Calu3 (cell line): ENCODE results near the gene MYO5A. TPM values are rescaled to one million over a fixed set of nuclear protein-coding genes. Genes with fewer than 3 reads are reported as not detected.

Experiments
- BruUV-seq: library from RNA; stranded (reverse); fragments of 400-500 nt; replicated peaks from 2 replicates; lab custom pipeline; 2021; lab: Mats Ljungman, UMichigan
- CTCF ChIA-PET: fragments of 300-600 bp; sonication (Branson Sonifier 250); formaldehyde crosslinking; loops from one replicate; lab custom pipeline; 2022; ENCODE audit warnings: antibody characterized with exemption; lab: Charles Lee
- DNase-seq: peaks from one replicate; pipeline ENCODE4 v3.0.0; 2022
- H3K27ac Mint-ChIP-seq: one replicate; pipeline ENCODE4 v1.8.0; 2022; ENCODE audit warnings: mixed read lengths; ENCODE audit not compliant: unreplicated experiment
- H3K27me3 Mint-ChIP-seq: one replicate; pipeline ENCODE4 v1.8.0; 2022; ENCODE audit warnings: mixed read lengths; ENCODE audit not compliant: unreplicated experiment
- H3K36me3 Mint-ChIP-seq: one replicate; pipeline ENCODE4 v1.8.0; 2022; ENCODE audit warnings: mild to moderate bottlenecking, moderate library complexity, mixed read lengths; ENCODE audit not compliant: insufficient read depth, unreplicated experiment
- H3K4me1 Mint-ChIP-seq: one replicate; pipeline ENCODE4 v1.8.0; 2022; ENCODE audit warnings: mild to moderate bottlenecking, low read depth, mixed read lengths; ENCODE audit not compliant: unreplicated experiment
- H3K4me3 Mint-ChIP-seq: one replicate; pipeline ENCODE4 v1.8.0; 2022; ENCODE audit warnings: mild to moderate bottlenecking, low read depth, moderate library complexity, mixed read lengths; ENCODE audit not compliant: unreplicated experiment
- H3K9me3 Mint-ChIP-seq: one replicate; pipeline ENCODE4 v1.8.0; 2022; ENCODE audit warnings: low read depth, mixed read lengths; ENCODE audit not compliant: unreplicated experiment
- CTCF ChIP-seq: fragments of 200-600 bp; IDR thresholded peaks from one replicate; pipeline ENCODE4 v1.8.0; 2022; ENCODE audit warnings: antibody characterized with exemption; ENCODE audit not compliant: unreplicated experiment
- intact Hi-C: fragments of 100-400 bp; cut with micrococcal nuclease; formaldehyde crosslinking; loops from one replicate; pipeline ENCODE4 v1.10.0; 2022; ENCODE audit not compliant: unreplicated experiment
- total RNA-seq: library from RNA; stranded (reverse); gene quantifications from 2 replicates; pipeline ENCODE4 v1.2.3, GENCODE V29; 2022

The MYO5A gene
- total RNA-seq, 1 experiment from 2014 or later = 6.1 TPM

DNA sequence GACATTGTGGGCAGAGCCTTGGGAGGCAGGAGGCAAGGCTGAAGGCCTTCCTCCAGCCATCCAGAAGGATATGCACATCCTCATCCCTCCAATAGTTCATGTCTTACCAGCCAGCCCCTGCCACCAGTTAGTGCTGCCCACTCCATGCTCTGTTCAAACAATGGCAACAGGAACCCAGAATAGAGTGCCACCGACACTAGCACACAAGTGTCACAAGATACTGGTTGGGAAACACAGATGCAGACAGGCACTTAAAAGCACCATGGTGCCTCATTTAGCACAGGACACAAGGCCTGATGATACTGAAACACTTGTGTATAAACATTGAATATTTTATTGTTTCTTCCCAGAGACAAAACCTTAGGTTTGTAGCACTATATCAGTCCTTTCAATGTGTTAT, 176.6 kb downstream of the MYO5A start:
- no peaks in the 10 kb centered on the region for H3K27me3 Mint-ChIP-seq
- no peak overlapping the region for H3K27ac Mint-ChIP-seq
- no TSS peak for BruUV-seq
- H3K36me3 Mint-ChIP-seq = no peaks in the 10 kb centered on the region
- no peak overlapping the region for H3K4me3 Mint-ChIP-seq
- H3K9me3 Mint-ChIP-seq = no peaks in the 10 kb centered on the region
- CTCF ChIA-PET = no interaction called here
- intact Hi-C loops = no loop called here
- DNase-seq = no peak
- H3K4me1 Mint-ChIP-seq = no peaks in the 10 kb centered on the region
- no peak for TF ChIP-seq CTCF

- Mint-ChIP-seq H3K4me3 (no peak overlapping the region), H3K36me3 (no peaks in the 10 kb centered on the region), H3K4me1 (no peaks in the 10 kb centered on the region), H3K9me3 (no peaks in the 10 kb centered on the region), H3K27ac (no peak overlapping the region), H3K27me3 (no peaks in the 10 kb centered on the region)
- DNase-seq = no peak
- CTCF ChIA-PET = no interaction called here
- intact Hi-C loops = no loop called here
- BruUV-seq = no TSS peak
- no peak for TF ChIP-seq CTCF
Measured at GRCh38 chr15:52351206-52351908, 177.3 kb downstream of the MYO5A start.

GRCh38 chr15:52350423-52350822, 178.3 kb downstream of the MYO5A start:
- TF ChIP-seq CTCF = no peak
- DNase-seq = no peak
- H3K4me1 Mint-ChIP-seq = no peaks in the 10 kb centered on the region
- H3K4me3 Mint-ChIP-seq = no peak overlapping the region
- no peaks in the 10 kb centered on the region for H3K27me3 Mint-ChIP-seq
- no peak overlapping the region for H3K27ac Mint-ChIP-seq
- BruUV-seq = no TSS peak
- H3K36me3 Mint-ChIP-seq = no peaks in the 10 kb centered on the region
- CTCF ChIA-PET = no interaction called here
- H3K9me3 Mint-ChIP-seq = no peaks in the 10 kb centered on the region
- intact Hi-C loops = no loop called here

DNA sequence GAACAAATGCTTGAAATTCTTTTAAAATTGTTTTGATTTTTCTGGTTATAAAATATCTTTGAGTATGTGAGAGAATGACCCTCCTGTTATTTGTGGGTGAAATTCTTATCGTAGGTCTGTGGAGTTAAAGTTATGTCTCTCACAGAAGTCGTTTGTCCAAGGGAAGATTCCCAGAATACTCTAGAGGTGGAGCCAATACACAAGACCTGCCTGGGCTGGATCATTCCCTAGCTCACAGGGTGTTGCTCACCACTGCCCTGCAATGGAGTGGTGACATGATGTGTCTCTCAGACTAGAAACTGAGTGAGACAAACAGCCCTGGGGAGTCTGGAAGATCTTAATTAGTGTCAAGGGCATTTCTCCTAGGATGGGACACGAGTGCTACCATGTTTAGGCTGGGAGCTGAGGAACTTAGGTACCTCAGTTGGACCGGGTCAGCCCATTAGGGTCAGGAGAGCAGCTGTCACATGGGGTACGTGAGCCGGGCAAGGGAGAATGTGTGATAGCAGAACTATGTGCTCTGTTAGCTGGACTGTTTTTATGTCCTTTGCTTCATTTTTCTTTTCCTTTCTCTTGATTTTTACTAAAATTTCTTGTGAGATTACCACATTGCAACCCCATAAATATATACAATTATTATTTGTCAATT, 179.5 kb downstream of the MYO5A start:
- H3K4me1 Mint-ChIP-seq = no peaks in the 10 kb centered on the region
- no peaks in the 10 kb centered on the region for H3K27me3 Mint-ChIP-seq
- no peak for TF ChIP-seq CTCF
- DNase-seq = no peak
- no peaks in the 10 kb centered on the region for H3K36me3 Mint-ChIP-seq
- H3K27ac Mint-ChIP-seq = no peak overlapping the region
- CTCF ChIA-PET = no interaction called here
- intact Hi-C loops = no loop called here
- no peak overlapping the region for H3K4me3 Mint-ChIP-seq
- BruUV-seq = no TSS peak
- H3K9me3 Mint-ChIP-seq = no peaks in the 10 kb centered on the region
